ENCODE data around the gene MAGOH.
"Not testable (repeated sequence)": the region's sequence is repeated elsewhere in the genome, so short reads cannot be mapped to it uniquely, and the experiment has no call there.

MAGOH gene

GRCh38 chr1:53284224-53285020, 46.1 kb upstream of the MAGOH start:
- TF ChIP-seq CTCF (IDR thresholded peaks at IDR 0.05) = no peak
- no peak overlapping the region for H2AFZ ChIP-seq
- H3K9ac ChIP-seq = no peak overlapping the region
- H3K9me3 ChIP-seq (ENCODE audit: control insufficient read depth, low read length) = no peaks in the 10 kb centered on the region
- no peak overlapping the region for H3K4me2 ChIP-seq (ENCODE audit: low read length)
- H3K4me1 ChIP-seq = no peaks in the 10 kb centered on the region
- H3K4me3 ChIP-seq (ENCODE audit: low read depth, low read length) = no peak overlapping the region
- no peaks in the 10 kb centered on the region for H3K79me2 ChIP-seq
- H3K27me3 ChIP-seq (ENCODE audit: control insufficient read depth, insufficient read depth, low read length) = no peaks in the 10 kb centered on the region
- no peaks in the 10 kb centered on the region for H3K36me3 ChIP-seq (ENCODE audit: control insufficient read depth, insufficient read depth, low read length)
- H3K27ac ChIP-seq = no peak overlapping the region

GRCh38 chr1:53283156-53283555, 44.8 kb upstream of the MAGOH start:
- not testable (repeated sequence) for H3K79me2 ChIP-seq; H3K36me3 ChIP-seq (ENCODE audit: control insufficient read depth, insufficient read depth, low read length); H3K4me1 ChIP-seq; H3K9me3 ChIP-seq (ENCODE audit: control insufficient read depth, low read length); H3K9ac ChIP-seq; H3K4me2 ChIP-seq (ENCODE audit: low read length); H3K4me3 ChIP-seq (ENCODE audit: low read depth, low read length); H3K27me3 ChIP-seq (ENCODE audit: control insufficient read depth, insufficient read depth, low read length); H2AFZ ChIP-seq; H3K27ac ChIP-seq

DNA sequence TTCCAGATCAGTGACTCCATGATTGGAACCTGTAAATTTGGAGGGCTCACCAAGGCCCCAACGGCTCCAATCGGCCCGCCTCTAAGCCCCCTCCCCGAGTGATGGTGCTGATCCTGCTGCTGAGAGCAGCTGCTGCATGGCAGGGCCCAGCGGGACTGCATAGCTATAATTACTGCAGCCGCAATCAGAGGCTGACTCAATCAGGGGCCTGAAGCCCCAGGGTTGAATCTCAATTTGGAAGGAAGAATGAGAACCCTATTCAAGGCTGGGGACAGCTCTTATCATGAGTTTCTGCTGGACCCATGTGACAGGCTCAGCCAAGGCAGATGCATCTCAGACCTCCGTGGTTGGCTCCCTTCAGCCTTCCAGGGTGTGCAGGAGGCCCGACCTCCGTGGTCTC, 42.8 kb upstream of the MAGOH start:
- no peaks in the 10 kb centered on the region for H3K4me1 ChIP-seq
- no peak overlapping the region for H3K27ac ChIP-seq
- TF ChIP-seq CTCF (IDR thresholded peaks at IDR 0.05) = no peak

DNA sequence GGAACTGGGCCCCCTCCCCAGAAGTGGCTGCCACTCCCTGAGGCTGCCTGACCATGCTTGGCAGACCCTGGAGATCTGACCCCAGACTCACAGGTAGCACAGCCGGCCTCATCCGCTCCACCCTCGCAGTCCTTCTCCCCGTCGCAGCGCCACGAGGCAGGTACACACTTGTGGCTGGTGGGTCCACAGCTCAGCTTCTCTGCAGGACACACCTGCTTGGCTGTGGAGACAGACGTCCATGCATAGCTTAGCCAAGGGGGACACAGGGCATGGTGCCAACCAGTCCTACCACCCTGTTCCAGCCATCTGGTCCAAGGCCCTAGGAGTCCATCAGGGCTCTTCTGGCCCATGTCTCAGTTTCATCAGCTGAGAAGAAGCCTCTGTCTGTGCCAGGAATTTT, 42.2 kb upstream of the MAGOH start:
- no peak overlapping the region for H2AFZ ChIP-seq
- H3K4me1 ChIP-seq = no peaks in the 10 kb centered on the region
- H3K79me2 ChIP-seq = no peaks in the 10 kb centered on the region
- no peaks in the 10 kb centered on the region for H3K36me3 ChIP-seq (ENCODE audit: control insufficient read depth, insufficient read depth, low read length)
- no peak overlapping the region for H3K27ac ChIP-seq
- no peak for TF ChIP-seq CTCF (IDR thresholded peaks at IDR 0.05)
- H3K9ac ChIP-seq = no peak overlapping the region
- no peak overlapping the region for H3K4me3 ChIP-seq (ENCODE audit: low read depth, low read length)
- H3K4me2 ChIP-seq (ENCODE audit: low read length) = no peak overlapping the region
- H3K9me3 ChIP-seq (ENCODE audit: control insufficient read depth, low read length) = no peaks in the 10 kb centered on the region
- no peaks in the 10 kb centered on the region for H3K27me3 ChIP-seq (ENCODE audit: control insufficient read depth, insufficient read depth, low read length)

More for the DNA sequence above, 42.8 kb upstream of the MAGOH start:
- H3K9me3 ChIP-seq (ENCODE audit: control insufficient read depth, low read length) = no peaks in the 10 kb centered on the region
- no peak overlapping the region for H3K4me2 ChIP-seq (ENCODE audit: low read length)
- no peak overlapping the region for H3K4me3 ChIP-seq (ENCODE audit: low read depth, low read length)
- H3K36me3 ChIP-seq (ENCODE audit: control insufficient read depth, insufficient read depth, low read length) = no peaks in the 10 kb centered on the region
- no peak overlapping the region for H3K9ac ChIP-seq
- H3K79me2 ChIP-seq = no peaks in the 10 kb centered on the region
- H3K27me3 ChIP-seq (ENCODE audit: control insufficient read depth, insufficient read depth, low read length) = no peaks in the 10 kb centered on the region
- no peak overlapping the region for H2AFZ ChIP-seq

DNA sequence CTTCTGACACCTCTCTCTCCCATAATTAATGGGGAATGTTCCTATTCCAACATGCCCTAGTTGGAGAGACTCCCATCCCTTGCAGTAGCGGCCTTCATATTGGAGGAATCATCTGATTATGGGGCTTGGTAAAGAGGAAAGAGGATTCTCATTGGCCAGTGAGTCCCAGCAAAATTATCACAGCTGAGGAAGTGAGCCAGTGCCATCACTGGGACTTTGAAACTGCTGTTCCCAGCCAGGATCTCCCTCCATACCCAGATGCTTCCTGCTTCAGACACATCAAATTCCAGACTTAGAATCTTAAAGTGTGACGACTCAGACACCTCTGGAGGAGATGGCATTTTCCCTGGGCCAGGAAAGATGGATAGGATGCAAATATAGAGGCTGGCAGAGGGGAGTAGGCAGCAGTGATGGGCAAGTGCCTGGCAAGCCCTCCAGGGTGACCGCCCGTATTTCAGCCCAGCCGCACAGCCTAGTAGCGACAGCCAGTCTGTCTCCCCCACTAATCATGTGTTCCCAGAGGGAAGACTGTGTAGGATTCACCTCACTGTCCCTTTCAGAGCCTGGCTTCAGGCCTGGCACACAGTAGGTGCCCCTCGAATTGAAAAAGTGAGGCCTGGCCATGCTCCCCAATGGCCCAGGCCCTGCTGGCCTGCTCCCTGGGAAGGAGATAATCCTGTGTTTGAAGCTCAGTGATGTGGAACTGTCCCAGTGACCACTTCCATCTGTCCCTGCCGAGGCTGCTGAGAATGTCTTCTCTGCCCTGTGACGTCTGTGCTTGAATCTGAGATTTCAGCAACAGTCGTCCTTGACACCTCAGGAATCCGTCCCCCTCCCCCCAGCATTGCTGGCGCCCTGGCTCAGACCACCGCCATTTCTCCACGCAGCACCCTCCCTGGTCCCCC, 41.2 kb upstream of the MAGOH start:
- H3K36me3 ChIP-seq (ENCODE audit: control insufficient read depth, insufficient read depth, low read length) = no peaks in the 10 kb centered on the region
- H3K27ac ChIP-seq = no peak overlapping the region
- H2AFZ ChIP-seq = no peak overlapping the region
- H3K79me2 ChIP-seq = no peaks in the 10 kb centered on the region
- no peak overlapping the region for H3K4me3 ChIP-seq (ENCODE audit: low read depth, low read length)
- no peaks in the 10 kb centered on the region for H3K27me3 ChIP-seq (ENCODE audit: control insufficient read depth, insufficient read depth, low read length)
- H3K4me1 ChIP-seq = no peaks in the 10 kb centered on the region
- H3K9me3 ChIP-seq (ENCODE audit: control insufficient read depth, low read length) = no peaks in the 10 kb centered on the region
- no peak for TF ChIP-seq CTCF (IDR thresholded peaks at IDR 0.05)
- H3K9ac ChIP-seq = no peak overlapping the region
- no peak overlapping the region for H3K4me2 ChIP-seq (ENCODE audit: low read length)

Measured in parathyroid adenoma (tissue), 2 donors.